GM21381 (cell line): ENCODE data around the gene TMED8.
"Not testable (repeated sequence)": the region's sequence is repeated elsewhere in the genome, so short reads cannot be mapped to it uniquely, and the experiment has no call there.

ENCODE experiments used
- ATAC-seq: cut with Tn5 transposase; IDR thresholded peaks from one replicate; pipeline ENCODE4 v1.9.1; 2021; ENCODE audit warnings: mild to moderate bottlenecking, moderate library complexity; ENCODE audit not compliant: unreplicated experiment

TMED8 gene

GRCh38 chr14:77324289-77324688 is 52.6 kb downstream of the TMED8 start:
- no peak for ATAC-seq

DNA sequence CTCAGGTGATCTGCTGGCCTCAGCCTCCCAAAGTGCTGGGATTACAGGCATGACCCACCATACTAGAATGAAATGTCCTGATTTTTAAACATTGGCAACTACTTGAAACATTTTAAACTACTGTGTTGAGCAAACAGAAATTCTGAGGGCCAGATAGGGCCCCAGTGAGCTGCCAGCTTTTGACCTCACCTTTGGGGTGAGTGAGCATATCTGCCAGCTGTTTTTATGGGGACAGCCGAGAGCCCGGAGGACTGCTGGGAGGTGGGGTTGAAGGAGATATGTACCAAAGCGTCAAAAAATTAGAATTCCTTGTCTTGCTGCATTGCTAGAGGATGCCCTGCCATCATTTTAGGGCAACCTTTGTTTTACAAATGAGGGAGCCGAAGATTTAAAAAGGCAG is 53.3 kb downstream of the TMED8 start:
- no peak for ATAC-seq

- ATAC-seq = no peak
Observed at GRCh38 chr14:77322951-77323350, 53.9 kb downstream of the TMED8 start.

DNA sequence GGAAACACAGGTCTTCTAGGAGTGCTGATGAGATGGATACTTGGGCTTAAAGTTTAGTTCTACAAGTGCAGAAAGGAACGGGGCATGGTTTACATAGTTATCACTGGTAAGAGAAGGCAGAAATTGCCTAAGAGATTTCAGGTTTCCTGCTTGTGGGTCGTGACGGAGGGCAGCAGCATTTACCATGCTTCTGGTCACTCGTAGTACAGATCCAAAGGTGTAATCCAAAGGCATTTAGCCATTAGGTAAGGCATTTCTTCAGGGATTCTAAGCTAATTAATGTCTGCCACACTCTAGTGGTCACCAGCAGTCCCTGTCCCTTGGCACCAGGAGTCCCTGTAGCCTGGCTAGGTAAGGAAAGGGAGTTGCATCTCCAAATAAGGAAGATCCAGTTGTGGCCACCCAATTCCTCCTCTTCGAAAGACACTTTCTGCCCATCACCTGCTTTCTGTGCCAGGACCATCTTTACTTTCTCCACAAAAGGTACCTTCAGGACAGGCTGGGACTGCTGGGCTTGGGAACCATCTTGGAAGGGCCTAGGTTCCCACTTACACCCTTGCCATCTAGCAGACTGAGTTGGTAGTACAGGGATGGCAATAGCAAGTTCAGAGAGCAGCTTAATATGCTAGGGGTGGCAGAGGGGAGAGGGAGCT is 54.5 kb downstream of the TMED8 start:
- ATAC-seq = no peak

GRCh38 chr14:77320238-77320935 is 56.5 kb downstream of the TMED8 start, which contains the start of gene POMT2:
Gene POMT2, minus strand, starts transcription at chr14:77320883. Its CDS starts 202 bp downstream, at chr14:77320681.
- ATAC-seq = peak; percentile 57

DNA sequence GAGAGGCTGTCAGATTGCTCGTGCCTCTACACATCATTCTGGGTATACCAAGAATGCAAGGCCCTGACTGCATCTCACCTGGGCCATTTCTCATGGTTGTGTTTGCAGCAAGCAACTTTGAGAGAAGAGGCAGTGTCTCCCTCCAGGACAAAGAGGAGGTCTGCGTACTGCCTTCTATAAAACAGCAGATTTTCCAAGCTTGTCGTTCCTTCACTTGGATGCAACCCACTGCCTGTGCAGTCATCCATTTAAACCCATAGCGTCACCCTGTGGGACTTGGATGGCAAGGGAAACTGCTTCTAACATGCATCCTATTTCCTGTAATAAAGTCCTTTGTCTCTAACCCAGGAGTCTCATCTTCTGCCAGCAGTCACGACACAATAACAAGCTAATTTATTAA is 57.5 kb downstream of the TMED8 start:
- no peak for ATAC-seq

GRCh38 chr14:77318756-77319155 is 58.1 kb downstream of the TMED8 start:
- ATAC-seq = not testable (repeated sequence)

GRCh38 chr14:77318006-77318553 is 58.8 kb downstream of the TMED8 start:
- no peak for ATAC-seq

DNA sequence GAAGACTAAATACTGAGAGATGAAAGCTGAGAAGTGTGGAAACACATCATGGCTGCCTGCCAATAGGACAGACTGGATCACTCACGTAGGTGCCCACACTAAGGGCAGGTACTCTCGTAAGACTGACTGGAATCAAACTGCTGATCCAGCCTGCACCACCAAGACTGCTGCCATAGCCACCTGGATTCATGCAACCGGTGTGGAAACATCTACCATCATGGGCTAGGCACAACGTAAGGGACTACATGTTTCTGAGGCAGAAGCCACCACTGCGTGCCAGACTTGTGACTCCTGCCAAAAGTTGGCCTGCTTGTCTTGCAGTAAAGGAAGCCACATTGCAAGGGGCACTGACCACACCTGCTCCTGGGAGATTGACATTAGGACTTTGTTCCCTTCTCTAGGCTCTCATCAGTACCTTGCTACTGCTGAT is 60.0 kb downstream of the TMED8 start:
- no peak for ATAC-seq

DNA sequence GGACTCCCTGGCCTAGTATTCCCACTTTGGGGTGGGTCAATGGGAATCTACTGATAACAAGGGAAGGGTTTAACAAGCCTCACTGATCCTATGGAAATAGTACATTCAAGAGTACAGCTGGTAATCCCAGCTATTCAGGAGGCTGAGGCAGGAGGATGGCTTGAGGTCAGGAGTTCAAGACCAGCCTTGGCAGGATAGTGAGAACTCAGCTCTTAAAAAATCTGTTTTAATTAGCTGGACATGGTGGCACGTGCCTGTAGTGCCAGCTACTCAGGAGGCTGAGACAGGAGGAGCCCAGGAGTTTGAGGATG is 60.7 kb downstream of the TMED8 start:
- ATAC-seq = no peak

DNA sequence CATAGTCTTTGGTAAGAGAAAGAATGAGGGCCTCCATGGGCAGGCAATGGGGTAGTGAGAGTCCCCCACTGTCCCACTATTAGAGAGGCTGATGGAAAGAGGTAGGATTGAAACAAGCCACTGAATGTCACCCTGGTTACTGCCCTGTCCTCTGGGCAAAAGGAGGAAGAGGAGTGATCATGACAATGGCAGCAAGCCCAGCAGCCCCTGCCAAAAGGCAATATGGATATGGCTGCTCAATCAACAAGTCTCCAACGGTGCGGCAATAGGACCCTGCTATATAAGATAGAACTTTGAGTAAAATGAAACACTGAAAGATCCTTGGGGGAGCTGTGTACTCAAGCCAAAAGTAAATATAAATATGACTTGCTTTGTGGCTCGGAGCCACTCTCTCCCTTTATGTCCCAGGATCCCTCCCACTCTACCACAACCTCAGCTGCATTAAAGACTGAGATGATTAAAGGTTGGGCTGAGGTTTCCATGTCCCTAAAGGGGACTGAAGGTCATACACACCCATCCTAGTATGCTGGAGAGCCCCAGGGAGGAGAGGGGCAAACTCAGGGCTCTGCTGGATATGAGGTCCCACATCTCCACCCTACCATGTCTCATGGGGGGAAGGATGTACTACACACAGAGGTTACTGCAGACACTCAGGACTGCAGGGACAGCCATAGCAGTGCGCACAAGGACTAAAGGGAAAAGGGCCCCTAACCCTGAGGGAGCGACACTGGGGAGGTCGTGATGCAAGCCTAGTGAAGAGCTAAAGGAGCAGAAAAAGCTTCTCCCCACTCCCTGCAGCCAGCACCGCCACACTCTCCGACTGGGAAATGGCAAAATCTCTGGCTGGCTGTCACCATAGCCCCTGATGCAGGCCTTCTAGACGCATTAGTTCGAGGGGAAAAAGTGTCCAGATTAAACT is 62.1 kb downstream of the TMED8 start:
- ATAC-seq = no peak

- no peak for ATAC-seq
Observed at GRCh38 chr14:77314043-77314442, 62.9 kb downstream of the TMED8 start.

DNA sequence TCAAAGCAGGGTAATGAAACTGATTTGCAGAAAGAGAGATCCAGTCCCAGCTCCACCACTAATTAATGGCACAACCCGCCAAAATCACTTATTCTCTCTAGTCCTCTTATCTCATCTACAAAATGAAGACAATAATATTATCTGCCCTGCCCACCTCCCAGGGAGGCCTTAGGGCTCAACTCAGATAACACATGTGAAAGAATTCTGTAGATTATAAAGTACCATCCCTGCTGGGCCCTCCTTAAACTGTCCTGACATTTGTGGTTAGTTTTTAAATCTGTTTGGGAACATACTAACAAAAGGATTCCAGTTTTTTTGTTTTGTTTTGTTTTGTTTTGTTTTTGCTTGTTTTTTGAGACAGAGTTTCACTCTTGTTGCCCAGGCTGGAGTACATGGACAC is 63.5 kb downstream of the TMED8 start:
- no peak for ATAC-seq

- no peak for ATAC-seq
Observed at GRCh38 chr14:77311217-77311616, 65.7 kb downstream of the TMED8 start.

DNA sequence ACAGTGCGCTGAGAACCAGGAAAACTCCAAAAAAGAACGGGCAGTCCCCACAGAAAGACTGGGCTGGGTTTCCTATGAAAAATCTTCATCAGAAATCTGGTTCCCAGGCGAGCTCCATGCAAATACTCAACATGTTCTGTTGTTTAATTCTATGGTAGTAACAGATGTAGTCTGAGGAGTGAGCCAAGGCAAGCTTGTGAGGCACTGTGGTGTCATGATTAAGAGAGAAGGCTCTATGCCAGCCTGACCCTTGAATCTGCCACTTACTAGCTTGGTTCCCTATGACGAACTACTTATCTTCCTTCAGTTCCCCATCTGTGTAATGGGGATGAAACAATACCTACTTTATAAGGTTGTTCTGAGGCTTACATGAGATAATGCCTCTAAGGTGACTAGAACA is 66.9 kb downstream of the TMED8 start:
- no peak for ATAC-seq

GRCh38 chr14:77309131-77309530 is 67.8 kb downstream of the TMED8 start:
- ATAC-seq = no peak

DNA sequence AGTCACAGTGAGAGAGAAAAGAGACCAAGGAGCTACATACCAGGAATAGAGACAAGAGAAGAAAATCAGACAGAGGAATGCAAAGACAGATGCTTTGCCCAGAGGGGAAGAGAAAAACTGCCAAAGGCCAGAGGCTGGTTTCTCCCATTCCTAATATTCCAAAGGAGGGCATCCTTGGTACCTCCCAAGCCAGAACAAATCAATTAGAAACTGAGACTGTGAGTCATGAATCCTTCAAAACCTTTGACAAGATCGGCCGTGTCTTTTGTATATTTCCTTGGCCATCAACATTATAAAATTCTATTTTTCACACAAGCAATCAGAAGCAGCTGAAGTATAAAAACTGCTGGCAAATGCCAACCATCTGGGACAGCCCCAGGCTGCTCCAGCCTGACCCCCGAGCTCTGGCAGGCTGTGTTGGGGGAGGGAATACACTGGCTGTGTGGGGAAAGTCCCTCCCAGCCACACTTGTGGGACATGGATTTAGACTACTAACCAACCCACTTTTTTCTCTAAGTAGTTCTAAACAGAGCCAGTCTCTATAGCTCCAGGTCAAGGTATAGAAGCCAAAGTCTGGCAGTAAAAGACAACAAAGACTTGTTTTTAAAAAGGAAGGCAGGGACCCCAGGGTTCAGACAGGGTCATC is 69.9 kb downstream of the TMED8 start:
- ATAC-seq = no peak

- ATAC-seq = no peak
Observed at GRCh38 chr14:77306416-77306815, 70.5 kb downstream of the TMED8 start.

- ATAC-seq = no peak
Observed at GRCh38 chr14:77305696-77306095, 71.2 kb downstream of the TMED8 start.

DNA sequence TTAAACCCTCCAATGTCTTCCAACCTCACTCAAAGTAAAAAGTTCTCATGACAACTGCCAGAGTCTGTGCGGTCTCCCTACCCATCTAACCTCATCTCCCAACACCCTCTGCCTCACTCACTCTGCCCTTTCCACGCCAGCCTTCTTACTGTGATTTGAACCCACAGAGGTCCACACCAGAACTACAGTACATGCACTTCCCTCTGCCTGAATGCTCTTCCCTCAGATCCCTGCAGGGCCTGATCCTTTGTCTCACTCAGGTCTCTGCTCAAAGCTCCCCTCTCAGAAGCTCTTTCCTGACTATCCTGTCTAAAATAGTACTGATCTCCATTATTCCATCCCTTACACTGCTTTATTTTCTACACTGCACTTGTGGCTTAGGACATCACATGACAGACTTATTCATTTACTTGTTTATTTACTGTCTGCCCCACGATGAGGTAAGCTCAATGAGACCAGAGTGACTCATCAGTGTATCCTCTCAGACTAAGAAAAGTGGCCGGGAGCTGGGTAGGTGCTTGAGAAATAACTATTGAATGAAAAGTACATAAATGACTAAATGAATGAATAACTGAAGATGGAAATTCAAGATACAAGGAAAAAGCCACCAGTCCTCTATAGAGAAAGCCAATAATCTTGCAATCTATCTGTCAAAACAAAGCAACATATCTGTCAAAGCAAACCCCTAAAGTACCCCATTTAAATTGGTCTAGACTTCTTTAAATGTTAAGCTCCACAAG is 73.3 kb downstream of the TMED8 start:
- peak; percentile 47 for ATAC-seq
